HEK293 (cell line): ENCODE measurements around the gene TASOR2.

Source experiments
- CTCF ChIA-PET: fragments of 350-600 bp; formaldehyde crosslinking; extraction: SDS; loops from one replicate; lab custom pipeline; 2021; ENCODE audit warnings: antibody characterized with exemption; lab: Yijun Ruan, JAX
- POLR2A ChIA-PET: fragments of 300-600 bp; formaldehyde crosslinking; extraction: SDS; loops from one replicate; lab custom pipeline; 2020; ENCODE audit warnings: antibody characterized with exemption, inconsistent platforms; lab: Yijun Ruan, JAX
- H3K27ac ChIP-seq: fragments of 200-500 bp; sonication (Bioruptor generic); 2 replicates; pipeline ENCODE4 v1.5.1; 2014; ENCODE audit warnings: low read depth, low read length, control low read depth, inconsistent platforms; ENCODE audit errors: extremely low read depth
- H3K36me3 ChIP-seq, 2 experiments: fragments of 200-500 bp in 1 of 2; sonication (Bioruptor generic) in 1 of 2; 1 replicate in 1 of 2; 2 replicates in 1 of 2; pipeline ENCODE4 v1.5.1; 2014 to 2017; ENCODE audit warnings: inconsistent platforms in 2 of 2, low read length in 2 of 2; ENCODE audit not compliant: control insufficient read depth in 2 of 2, insufficient read depth in 1 of 2
- H3K4me1 ChIP-seq: fragments of 200-500 bp; sonication (Bioruptor generic); 2 replicates; pipeline ENCODE4 v1.5.1; 2014; ENCODE audit warnings: mild to moderate bottlenecking, low read length, inconsistent platforms; ENCODE audit not compliant: control insufficient read depth, insufficient read depth
- H3K4me3 ChIP-seq: 2 replicates; pipeline ENCODE4 v1.5.1; 2011; ENCODE audit warnings: low read depth, mild to moderate bottlenecking, control low read depth, low read length, moderate library complexity
- H3K9me3 ChIP-seq: fragments of 200-500 bp; sonication (Bioruptor generic); 2 replicates; pipeline ENCODE4 v1.5.1; 2014; ENCODE audit warnings: low read depth, low read length, inconsistent platforms; ENCODE audit not compliant: control insufficient read depth, insufficient read depth
- KLF10 ChIP-seq: fragments of 450-650 bp; IDR thresholded peaks from 2 replicates; pipeline ENCODE4 v1.5.1; 2018; ENCODE audit warnings: missing biosample characterization, mild to moderate bottlenecking, missing genetic modification characterization
- KLF16 ChIP-seq: fragments of 450-650 bp; formaldehyde crosslinking; IDR thresholded peaks from 2 replicates; pipeline ENCODE4 v1.5.1; 2017; ENCODE audit warnings: missing biosample characterization, missing genetic modification characterization
- OSR2 ChIP-seq: fragments of 450-650 bp; formaldehyde crosslinking; IDR thresholded peaks from 2 replicates; pipeline ENCODE4 v1.5.1; 2016; ENCODE audit warnings: missing biosample characterization, missing genetic modification characterization
- PRDM1 ChIP-seq: fragments of 450-650 bp; formaldehyde crosslinking; IDR thresholded peaks from 2 replicates; pipeline ENCODE4; 2016; ENCODE audit warnings: missing biosample characterization, missing genetic modification characterization
- WT1 ChIP-seq: fragments of 450-650 bp; formaldehyde crosslinking; IDR thresholded peaks from 2 replicates; pipeline ENCODE4 v1.5.1; 2016; ENCODE audit warnings: missing biosample characterization, missing genetic modification characterization
- ZBTB17 ChIP-seq: fragments of 450-650 bp; formaldehyde crosslinking; IDR thresholded peaks from 2 replicates; pipeline ENCODE4 v1.5.1; 2016; ENCODE audit warnings: missing biosample characterization, missing genetic modification characterization
- ZFHX2 ChIP-seq: fragments of 450-650 bp; formaldehyde crosslinking; conservative IDR thresholded peaks from 2 replicates; pipeline ENCODE4 v1.5.1; 2016; ENCODE audit warnings: missing biosample characterization, missing genetic modification characterization
- ZNF112 ChIP-seq: fragments of 450-650 bp; formaldehyde crosslinking; IDR thresholded peaks from 2 replicates; pipeline ENCODE4 v1.5.0; 2017; ENCODE audit warnings: missing biosample characterization, missing genetic modification characterization
- ZNF121 ChIP-seq: fragments of 450-650 bp; formaldehyde crosslinking; IDR thresholded peaks from 2 replicates; pipeline ENCODE4 v1.5.1; 2016; ENCODE audit warnings: missing biosample characterization, missing genetic modification characterization
- ZNF169 ChIP-seq: fragments of 450-650 bp; formaldehyde crosslinking; IDR thresholded peaks from 2 replicates; pipeline ENCODE4 v1.5.1; 2016; ENCODE audit warnings: missing biosample characterization, missing genetic modification characterization
- ZNF23 ChIP-seq: fragments of 450-650 bp; formaldehyde crosslinking; IDR thresholded peaks from 2 replicates; pipeline ENCODE4 v1.5.1; 2016; ENCODE audit warnings: missing biosample characterization, missing genetic modification characterization, borderline replicate concordance
- ZNF324 ChIP-seq: fragments of 450-650 bp; formaldehyde crosslinking; IDR thresholded peaks from 2 replicates; pipeline ENCODE4 v1.5.1; 2016; ENCODE audit warnings: missing biosample characterization, missing genetic modification characterization
- ZNF341 ChIP-seq: fragments of 450-650 bp; formaldehyde crosslinking; IDR thresholded peaks from 2 replicates; pipeline ENCODE4; 2016; ENCODE audit warnings: low read depth, missing biosample characterization, missing genetic modification characterization
- ZNF350 ChIP-seq: fragments of 450-650 bp; formaldehyde crosslinking; IDR thresholded peaks from 2 replicates; pipeline ENCODE4 v1.5.0; 2017; ENCODE audit warnings: missing biosample characterization, mild to moderate bottlenecking, missing genetic modification characterization
- ZNF501 ChIP-seq: fragments of 450-650 bp; formaldehyde crosslinking; IDR thresholded peaks from 2 replicates; pipeline ENCODE4 v1.5.1; 2016; ENCODE audit warnings: missing biosample characterization, missing genetic modification characterization
- ZNF560 ChIP-seq: fragments of 450-650 bp; formaldehyde crosslinking; IDR thresholded peaks from 2 replicates; pipeline ENCODE4 v1.5.1; 2017; ENCODE audit warnings: missing biosample characterization, missing genetic modification characterization, borderline replicate concordance
- ZNF610 ChIP-seq: fragments of 450-650 bp; formaldehyde crosslinking; IDR thresholded peaks from 2 replicates; pipeline ENCODE4 v1.5.1; 2016; ENCODE audit warnings: missing biosample characterization, missing genetic modification characterization, borderline replicate concordance
- ZNF629 ChIP-seq: fragments of 450-650 bp; formaldehyde crosslinking; IDR thresholded peaks from 2 replicates; pipeline ENCODE4 v1.5.1; 2017; ENCODE audit warnings: missing biosample characterization, missing genetic modification characterization
- ZNF654 ChIP-seq: fragments of 450-650 bp; formaldehyde crosslinking; IDR thresholded peaks from 2 replicates; pipeline ENCODE4 v1.5.1; 2016; ENCODE audit warnings: low read depth, missing biosample characterization, missing genetic modification characterization
- ZNF76 ChIP-seq: fragments of 450-650 bp; formaldehyde crosslinking; IDR thresholded peaks from 2 replicates; pipeline ENCODE4; 2016; ENCODE audit warnings: low read depth, missing biosample characterization, missing genetic modification characterization, borderline replicate concordance
- ZNF843 ChIP-seq: fragments of 450-650 bp; formaldehyde crosslinking; IDR thresholded peaks from 2 replicates; pipeline ENCODE4 v1.5.1; 2016; ENCODE audit warnings: missing biosample characterization, missing genetic modification characterization
- ZSCAN23 ChIP-seq: fragments of 450-650 bp; formaldehyde crosslinking; IDR thresholded peaks from 2 replicates; pipeline ENCODE4 v1.5.1; 2016; ENCODE audit warnings: missing biosample characterization, missing genetic modification characterization
- TF ChIP-seq, protein P1 (sequence below): fragments of 450-650 bp; formaldehyde crosslinking; IDR thresholded peaks from 2 replicates; pipeline ENCODE4 v1.5.1; 2016; ENCODE audit warnings: missing biosample characterization, missing genetic modification characterization
- TF ChIP-seq, protein P2 (sequence below): fragments of 450-650 bp; formaldehyde crosslinking; optimal IDR thresholded peaks from 2 replicates; pipeline ENCODE3; 2016; ENCODE audit warnings: missing biosample characterization, mild to moderate bottlenecking, missing genetic modification characterization
- TF ChIP-seq, protein P3 (sequence below): fragments of 450-650 bp; formaldehyde crosslinking; IDR thresholded peaks from 2 replicates; pipeline ENCODE4 v1.5.1; 2016; ENCODE audit warnings: missing biosample characterization, missing genetic modification characterization, borderline replicate concordance
- TF ChIP-seq, protein P4 (sequence below): fragments of 450-650 bp; formaldehyde crosslinking; IDR thresholded peaks from 2 replicates; pipeline ENCODE4 v1.5.1; 2016; ENCODE audit warnings: missing biosample characterization, missing genetic modification characterization

Gene TASOR2

DNA sequence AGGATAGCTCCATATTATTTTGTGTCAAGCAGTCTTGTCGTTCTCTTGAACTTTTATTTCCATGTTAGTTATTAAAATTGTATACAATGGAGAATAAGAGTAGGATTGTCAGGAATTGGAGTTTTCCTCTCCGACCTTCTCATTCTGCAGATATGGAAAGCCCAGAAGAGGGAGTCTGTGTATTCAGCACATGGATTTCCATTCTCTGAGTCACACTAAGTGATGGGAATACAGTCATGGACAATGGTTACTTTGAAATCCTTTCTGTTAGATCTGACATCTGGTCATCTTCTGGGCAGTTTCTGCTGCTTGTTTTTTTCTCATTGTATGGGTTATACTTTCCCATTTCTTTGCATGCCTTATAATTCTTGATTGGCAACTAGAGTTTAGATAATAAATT lies 5.0 kb upstream of the TASOR2 start:
- H3K4me3 ChIP-seq = no peak overlapping the region
- no peaks in the 10 kb centered on the region for H3K4me1 ChIP-seq
- H3K36me3 ChIP-seq = no peaks in the 10 kb centered on the region
- CTCF ChIA-PET = interaction anchor here (0.6 to 1.1 kb wide), 4 partner anchors 27 to 78 kb away, joined by 3 to 5 read pairs (median 4); no protein-coding TSS in a partner anchor
- H3K9me3 ChIP-seq = no peaks in the 10 kb centered on the region
- TF ChIP-seq ZNF76 (tag by site-specific recombination) (no peak), ZNF112 (tag by site-specific recombination) (no peak), ZNF560 (no peak), KLF16 (no peak), ZNF23 (tag by site-specific recombination) (no peak), ZSCAN23 (no peak)
- TF ChIP-seq, protein P1, sequence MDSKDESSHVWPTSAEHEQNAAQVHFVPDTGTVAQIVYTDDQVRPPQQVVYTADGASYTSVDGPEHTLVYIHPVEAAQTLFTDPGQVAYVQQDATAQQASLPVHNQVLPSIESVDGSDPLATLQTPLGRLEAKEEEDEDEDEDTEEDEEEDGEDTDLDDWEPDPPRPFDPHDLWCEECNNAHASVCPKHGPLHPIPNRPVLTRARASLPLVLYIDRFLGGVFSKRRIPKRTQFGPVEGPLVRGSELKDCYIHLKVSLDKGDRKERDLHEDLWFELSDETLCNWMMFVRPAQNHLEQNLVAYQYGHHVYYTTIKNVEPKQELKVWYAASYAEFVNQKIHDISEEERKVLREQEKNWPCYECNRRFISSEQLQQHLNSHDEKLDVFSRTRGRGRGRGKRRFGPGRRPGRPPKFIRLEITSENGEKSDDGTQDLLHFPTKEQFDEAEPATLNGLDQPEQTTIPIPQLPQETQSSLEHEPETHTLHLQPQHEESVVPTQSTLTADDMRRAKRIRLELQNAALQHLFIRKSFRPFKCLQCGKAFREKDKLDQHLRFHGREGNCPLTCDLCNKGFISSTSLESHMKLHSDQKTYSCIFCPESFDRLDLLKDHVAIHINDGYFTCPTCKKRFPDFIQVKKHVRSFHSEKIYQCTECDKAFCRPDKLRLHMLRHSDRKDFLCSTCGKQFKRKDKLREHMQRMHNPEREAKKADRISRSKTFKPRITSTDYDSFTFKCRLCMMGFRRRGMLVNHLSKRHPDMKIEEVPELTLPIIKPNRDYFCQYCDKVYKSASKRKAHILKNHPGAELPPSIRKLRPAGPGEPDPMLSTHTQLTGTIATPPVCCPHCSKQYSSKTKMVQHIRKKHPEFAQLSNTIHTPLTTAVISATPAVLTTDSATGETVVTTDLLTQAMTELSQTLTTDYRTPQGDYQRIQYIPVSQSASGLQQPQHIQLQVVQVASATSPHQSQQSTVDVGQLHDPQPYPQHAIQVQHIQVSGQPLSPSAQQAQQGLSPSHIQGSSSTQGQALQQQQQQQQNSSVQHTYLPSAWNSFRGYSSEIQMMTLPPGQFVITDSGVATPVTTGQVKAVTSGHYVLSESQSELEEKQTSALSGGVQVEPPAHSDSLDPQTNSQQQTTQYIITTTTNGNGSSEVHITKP = no peak
- TF ChIP-seq, protein P2, sequence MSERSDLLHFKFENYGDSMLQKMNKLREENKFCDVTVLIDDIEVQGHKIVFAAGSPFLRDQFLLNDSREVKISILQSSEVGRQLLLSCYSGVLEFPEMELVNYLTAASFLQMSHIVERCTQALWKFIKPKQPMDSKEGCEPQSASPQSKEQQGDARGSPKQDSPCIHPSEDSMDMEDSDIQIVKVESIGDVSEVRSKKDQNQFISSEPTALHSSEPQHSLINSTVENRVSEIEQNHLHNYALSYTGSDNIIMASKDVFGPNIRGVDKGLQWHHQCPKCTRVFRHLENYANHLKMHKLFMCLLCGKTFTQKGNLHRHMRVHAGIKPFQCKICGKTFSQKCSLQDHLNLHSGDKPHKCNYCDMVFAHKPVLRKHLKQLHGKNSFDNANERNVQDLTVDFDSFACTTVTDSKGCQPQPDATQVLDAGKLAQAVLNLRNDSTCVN = no peak
- TF ChIP-seq, all 188 proteins: peak for 0
- POLR2A ChIA-PET = no interaction called here
- H3K27ac ChIP-seq = no peak overlapping the region

DNA sequence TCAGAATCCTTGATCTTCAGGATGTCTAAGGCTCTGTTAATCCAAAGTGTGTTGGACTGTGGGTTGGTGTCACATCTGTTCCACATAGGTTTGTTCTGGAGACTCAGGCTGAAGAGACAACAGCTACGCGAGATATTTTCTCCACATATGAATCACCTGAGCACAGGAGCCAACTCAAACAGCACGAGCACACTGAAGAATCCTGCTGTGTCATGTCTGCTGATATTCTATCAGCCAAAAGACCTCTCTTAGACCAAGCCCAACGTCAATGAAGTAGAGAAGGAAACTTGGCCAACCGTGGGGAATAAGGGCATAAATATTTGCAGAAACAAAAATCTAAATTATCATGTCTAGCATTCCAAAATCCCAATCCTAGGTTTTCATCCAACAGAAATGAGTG lies 2.7 kb upstream of the TASOR2 start:
- Histone ChIP-seq H3K9me3 (no peaks in the 10 kb centered on the region), H3K4me1 (no peaks in the 10 kb centered on the region; the same call in 1 of the 2 replicates), H3K27ac (no peak overlapping the region), H3K4me3 (no peak overlapping the region), H3K36me3 (no peaks in the 10 kb centered on the region)
- TF ChIP-seq ZNF341 (no peak), KLF10 (tag by site-specific recombination) (no peak), ZNF169 (tag by site-specific recombination) (no peak), ZNF610 (tag by site-specific recombination) (no peak), ZNF654 (no peak), ZNF501 (no peak), ZNF324 (tag by site-specific recombination) (no peak), OSR2 (tag by site-specific recombination) (no peak), ZFHX2 (tag by site-specific recombination) (no peak), PRDM1 (tag by site-specific recombination) (no peak), ZNF350 (tag by site-specific recombination) (no peak), ZNF843 (tag by site-specific recombination) (no peak), WT1 (tag by site-specific recombination) (no peak), ZBTB17 (tag by site-specific recombination) (no peak), ZNF121 (no peak), ZNF629 (no peak)
- TF ChIP-seq, protein P3, sequence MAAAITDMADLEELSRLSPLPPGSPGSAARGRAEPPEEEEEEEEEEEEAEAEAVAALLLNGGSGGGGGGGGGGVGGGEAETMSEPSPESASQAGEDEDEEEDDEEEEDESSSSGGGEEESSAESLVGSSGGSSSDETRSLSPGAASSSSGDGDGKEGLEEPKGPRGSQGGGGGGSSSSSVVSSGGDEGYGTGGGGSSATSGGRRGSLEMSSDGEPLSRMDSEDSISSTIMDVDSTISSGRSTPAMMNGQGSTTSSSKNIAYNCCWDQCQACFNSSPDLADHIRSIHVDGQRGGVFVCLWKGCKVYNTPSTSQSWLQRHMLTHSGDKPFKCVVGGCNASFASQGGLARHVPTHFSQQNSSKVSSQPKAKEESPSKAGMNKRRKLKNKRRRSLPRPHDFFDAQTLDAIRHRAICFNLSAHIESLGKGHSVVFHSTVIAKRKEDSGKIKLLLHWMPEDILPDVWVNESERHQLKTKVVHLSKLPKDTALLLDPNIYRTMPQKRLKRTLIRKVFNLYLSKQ (tag by site-specific recombination) = no peak
- TF ChIP-seq, protein P4, sequence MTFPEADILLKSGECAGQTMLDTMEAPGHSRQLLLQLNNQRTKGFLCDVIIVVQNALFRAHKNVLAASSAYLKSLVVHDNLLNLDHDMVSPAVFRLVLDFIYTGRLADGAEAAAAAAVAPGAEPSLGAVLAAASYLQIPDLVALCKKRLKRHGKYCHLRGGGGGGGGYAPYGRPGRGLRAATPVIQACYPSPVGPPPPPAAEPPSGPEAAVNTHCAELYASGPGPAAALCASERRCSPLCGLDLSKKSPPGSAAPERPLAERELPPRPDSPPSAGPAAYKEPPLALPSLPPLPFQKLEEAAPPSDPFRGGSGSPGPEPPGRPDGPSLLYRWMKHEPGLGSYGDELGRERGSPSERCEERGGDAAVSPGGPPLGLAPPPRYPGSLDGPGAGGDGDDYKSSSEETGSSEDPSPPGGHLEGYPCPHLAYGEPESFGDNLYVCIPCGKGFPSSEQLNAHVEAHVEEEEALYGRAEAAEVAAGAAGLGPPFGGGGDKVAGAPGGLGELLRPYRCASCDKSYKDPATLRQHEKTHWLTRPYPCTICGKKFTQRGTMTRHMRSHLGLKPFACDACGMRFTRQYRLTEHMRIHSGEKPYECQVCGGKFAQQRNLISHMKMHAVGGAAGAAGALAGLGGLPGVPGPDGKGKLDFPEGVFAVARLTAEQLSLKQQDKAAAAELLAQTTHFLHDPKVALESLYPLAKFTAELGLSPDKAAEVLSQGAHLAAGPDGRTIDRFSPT (tag by site-specific recombination) = no peak
- POLR2A ChIA-PET = no interaction called here
- CTCF ChIA-PET = no interaction called here
